ENCODE data around the gene KCTD3. TPM values are rescaled to one million over a fixed set of nuclear protein-coding genes. Genes with fewer than 3 reads are reported as not detected.

Gene KCTD3
- total and polyA plus RNA-seq, 2 of the 13 experiments (the other 11 are each of a cell fraction or from before 2014, with no cell fraction given), result 49.8 to 68.1 TPM

- DNase-seq (ENCODE audit: low spot score) (no peak), FAIRE-seq (no peak), ATAC-seq (no peak)
- H4K20me1 ChIP-seq (ENCODE audit: insufficient read depth, low read length), result no peaks in the 10 kb centered on the region
- no peak overlapping the region for H3K27ac ChIP-seq (ENCODE audit: extremely low read length, insufficient read depth, low read length)
- TF ChIP-seq XBP1 (CRISPR knock-in tag; IDR thresholded peaks at IDR 0.05) (no peak), ZSCAN12 (CRISPR knock-in tag; IDR thresholded peaks at IDR 0.05) (no peak), AKNA (CRISPR knock-in tag; IDR thresholded peaks at IDR 0.05; ENCODE audit: borderline replicate concordance) (no peak), HMGA1 (CRISPR knock-in tag; conservative IDR thresholded peaks at IDR 0.05) (no peak), RXRA (CRISPR knock-in tag; IDR thresholded peaks at IDR 0.05) (no peak)
- in situ Hi-C loops (cut with HindIII; ENCODE audit: extremely low pct_ligation_motif_present, low pct_unique_long_range_greater_than_20kb), result no loop called here
- H3K9ac ChIP-seq (ENCODE audit: insufficient read depth, low read depth, low read length), result no peak overlapping the region
- H2AFZ ChIP-seq (ENCODE audit: low read length), result no peak overlapping the region
- H3K4me2 ChIP-seq (ENCODE audit: low read depth, low read length), result no peak overlapping the region
- no peak overlapping the region for H3K4me3 ChIP-seq (replicated peaks in 1 of 3; ENCODE audit: insufficient read depth in 1 of 3, low read depth in 2 of 3, low read length in 3 of 3)
- no TSS peak for BruUV-seq (replicated peaks)
- POLR2A ChIA-PET, result no interaction called here
- CTCF ChIA-PET (ENCODE audit: low intra/inter-chr PET ratio, low total read pairs), result no interaction called here
- intact Hi-C loops (cut with micrococcal nuclease; ENCODE audit: unreplicated experiment), result no loop called here
- H3K27me3 ChIP-seq (ENCODE audit: control insufficient read depth in 1 of 2, insufficient read depth in 2 of 2, low read length in 2 of 2), result no peaks in the 10 kb centered on the region
- H3K79me2 ChIP-seq (ENCODE audit: insufficient read depth, low read length), result peaks cover 5% of the 10 kb centered on the region
- H3K36me3 ChIP-seq (replicated peaks in 1 of 2; ENCODE audit: control insufficient read depth in 1 of 2, insufficient read depth in 2 of 2, low read length in 2 of 2), result peaks cover 3 to 34% of the 10 kb centered on the region in 2 experiments
- H3K4me1 ChIP-seq (ENCODE audit: insufficient read depth, low read length), result 0 out of 2 replicates have a peak, but pooled peaks cover 3% of the 10 kb centered on the region
- 96% methylated on average over 3 of the region's 3 CpGs for WGBS (ENCODE audit: low lambda C conversion rate)
- no peaks in the 10 kb centered on the region for H3K9me3 ChIP-seq (ENCODE audit: low read length)
These were observed 27.5 kb downstream of the KCTD3 start for GRCh38 chr1:215594640-215595039.

Data from HepG2 (cell line).